H1 (cell line): ENCODE results near the gene MED13. TPM values are rescaled to one million over a fixed set of nuclear protein-coding genes. Genes with fewer than 3 reads are reported as not detected.

Source experiments
- CTCF ChIA-PET: fragments of 300-600 bp; sonication (Branson Sonifier 250); formaldehyde crosslinking; loops from one replicate; lab custom pipeline; 2021; ENCODE audit not compliant: partially characterized antibody; lab: Charles Lee
- POLR2A ChIA-PET: fragments of 300-600 bp; sonication (Branson Sonifier 250); formaldehyde crosslinking; loops from one replicate; lab custom pipeline; 2021; ENCODE audit warnings: inconsistent platforms; ENCODE audit not compliant: partially characterized antibody; lab: Charles Lee
- DNase-seq, 2 experiments: peaks; one replicate each; pipeline versions ENCODE4 v3.0.0 to v3.0.0-alpha.2; 2010 to 2022; ENCODE audit warnings: low spot score in 2 of 2, low read depth in 1 of 2, mixed read lengths in 1 of 2
- FAIRE-seq: peaks from 2 replicates; lab custom pipeline; 2011; peaks lifted over from hg19 to GRCh38; lab: Jason Lieb, UNC
- H2AFZ ChIP-seq: 2 replicates; pipeline ENCODE4 v1.8.1; 2012; ENCODE audit warnings: low read length, inconsistent platforms
- H2AK5ac ChIP-seq: 2 replicates; pipeline ENCODE4 v1.6.1; 2013; ENCODE audit warnings: low read depth, low read length
- H2BK120ac ChIP-seq: replicated peaks from 2 replicates; pipeline ENCODE3; 2013; ENCODE audit warnings: low read depth, low read length, inconsistent platforms
- H2BK12ac ChIP-seq: 2 replicates; pipeline ENCODE4 v1.6.1; 2013; ENCODE audit warnings: low read depth, low read length
- H2BK15ac ChIP-seq: 2 replicates; pipeline ENCODE4 v1.6.1; 2013; ENCODE audit warnings: low read length
- H2BK20ac ChIP-seq: 2 replicates; pipeline ENCODE4 v1.6.1; 2013; ENCODE audit warnings: low read length
- H2BK5ac ChIP-seq: 2 replicates; pipeline ENCODE4 v1.6.1; 2013; ENCODE audit warnings: low read depth, low read length
- H3K14ac ChIP-seq: 2 replicates; pipeline ENCODE4 v1.6.1; 2013; ENCODE audit warnings: inconsistent platforms; ENCODE audit not compliant: insufficient read length
- H3K18ac ChIP-seq: 2 replicates; pipeline ENCODE4 v1.6.1; 2013; ENCODE audit warnings: low read length; ENCODE audit errors: extremely low read depth
- H3K23ac ChIP-seq: 2 replicates; pipeline ENCODE4 v1.6.1; 2013; ENCODE audit warnings: inconsistent platforms; ENCODE audit not compliant: insufficient read length
- H3K23me2 ChIP-seq: 2 replicates; pipeline ENCODE4 v1.6.1; 2013; ENCODE audit warnings: low read depth, low read length
- H3K27ac ChIP-seq: 2 replicates; pipeline ENCODE4 v1.6.1; 2011; ENCODE audit warnings: low read depth, low read length, inconsistent platforms
- H3K27me3 ChIP-seq, 4 experiments: replicated peaks in 1 of 4; 1 replicate in 1 of 4; 2 replicates in 3 of 4; pipeline versions ENCODE4 v1.6.1 to v1.8.1; 2011 to 2013; ENCODE audit warnings: low read length in 3 of 4, mild to moderate bottlenecking in 3 of 4, inconsistent platforms in 2 of 4, mixed read lengths in 2 of 4, moderate library complexity in 1 of 4; ENCODE audit not compliant: control insufficient read depth in 3 of 4, insufficient read depth in 3 of 4; ENCODE audit errors: extremely low read depth in 1 of 4
- H3K36me3 ChIP-seq, 4 experiments: 2 replicates each; pipeline versions ENCODE4 v1.6.1 to v1.8.1; 2011 to 2013; ENCODE audit warnings: mild to moderate bottlenecking in 4 of 4, low read length in 3 of 4, moderate library complexity in 2 of 4, control low read depth in 1 of 4, inconsistent platforms in 1 of 4; ENCODE audit not compliant: insufficient read depth in 4 of 4, control insufficient read depth in 2 of 4
- H3K4ac ChIP-seq: replicated peaks from 2 replicates; pipeline ENCODE3; 2013; ENCODE audit warnings: low read length, low read depth, mixed read lengths, inconsistent platforms; ENCODE audit not compliant: insufficient read length
- H3K4me1 ChIP-seq, 4 experiments: replicated peaks in 1 of 4; 1 replicate in 1 of 4; 2 replicates in 3 of 4; pipeline versions ENCODE4 v1.6.1 to v1.8.1; 2011 to 2013; ENCODE audit warnings: low read length in 3 of 4, inconsistent platforms in 2 of 4, mixed read lengths in 1 of 4; ENCODE audit not compliant: insufficient read depth in 4 of 4, control insufficient read depth in 3 of 4
- H3K4me2 ChIP-seq, 2 experiments: 2 replicates each; pipeline versions ENCODE4 v1.6.1 to v1.8.1; 2011 to 2013; ENCODE audit warnings: low read depth in 2 of 2, low read length in 2 of 2, control low read depth in 1 of 2, inconsistent platforms in 1 of 2, mild to moderate bottlenecking in 1 of 2; ENCODE audit not compliant: insufficient read depth in 1 of 2
- H3K4me3 ChIP-seq, 4 experiments: fragments of 200-600, 300-600 bp in 1 of 4; sonication (generic), shearing (Covaris generic), sonication (Bioruptor Twin) in 1 of 4; 2 replicates each; pipeline versions ENCODE4 v1.5.1 to v1.8.1; 2011 to 2016; ENCODE audit warnings: low read length in 4 of 4, low read depth in 3 of 4, control low read depth in 2 of 4, inconsistent platforms in 2 of 4, mild to moderate bottlenecking in 2 of 4, mixed read lengths in 1 of 4, moderate library complexity in 1 of 4; ENCODE audit not compliant: insufficient read depth in 2 of 4; ENCODE audit errors: extremely low read depth in 1 of 4
- H3K56ac ChIP-seq: replicated peaks from 2 replicates; pipeline ENCODE3; 2013; ENCODE audit warnings: low read depth, mild to moderate bottlenecking, mixed read lengths, low read length, inconsistent platforms; ENCODE audit not compliant: insufficient read length
- H3K79me1 ChIP-seq: 2 replicates; pipeline ENCODE4 v1.6.1; 2013; ENCODE audit warnings: low read depth, low read length, control low read depth
- H3K79me2 ChIP-seq, 2 experiments: 2 replicates each; pipeline versions ENCODE4 v1.6.1 to v1.8.1; 2012 to 2013; ENCODE audit warnings: low read length in 2 of 2, mild to moderate bottlenecking in 2 of 2, inconsistent platforms in 1 of 2; ENCODE audit not compliant: insufficient read depth in 2 of 2, control insufficient read depth in 1 of 2
- H3K9ac ChIP-seq, 4 experiments: replicated peaks in 1 of 4; 1 replicate in 1 of 4; 2 replicates in 3 of 4; pipeline versions ENCODE4 v1.6.1 to v1.8.1; 2011 to 2013; ENCODE audit warnings: low read depth in 3 of 4, low read length in 3 of 4, control low read depth in 2 of 4, mild to moderate bottlenecking in 2 of 4, moderate library complexity in 2 of 4, inconsistent platforms in 1 of 4; ENCODE audit errors: extremely low read depth in 1 of 4
- H3K9me3 ChIP-seq, 2 experiments: 2 replicates each; pipeline versions ENCODE4 v1.6.1 to v1.8.1; 2012 to 2013; ENCODE audit warnings: mild to moderate bottlenecking in 2 of 2, moderate library complexity in 2 of 2, control low read depth in 1 of 2, inconsistent platforms in 1 of 2, low read depth in 1 of 2, low read length in 1 of 2, mixed read lengths in 1 of 2; ENCODE audit not compliant: insufficient read depth in 2 of 2
- H4K20me1 ChIP-seq, 2 experiments: replicated peaks in 1 of 2; 2 replicates each; pipeline versions ENCODE3 to v1.8.1; 2011 to 2013; ENCODE audit warnings: inconsistent platforms in 2 of 2, low read length in 2 of 2, mild to moderate bottlenecking in 1 of 2; ENCODE audit not compliant: insufficient read depth in 2 of 2, control insufficient read depth in 1 of 2
- H4K5ac ChIP-seq: 2 replicates; pipeline ENCODE4 v1.6.1; 2013; ENCODE audit warnings: low read length, low read depth, mixed read lengths, inconsistent platforms; ENCODE audit not compliant: insufficient read length
- H4K8ac ChIP-seq: 2 replicates; pipeline ENCODE4 v1.8.0; 2013; ENCODE audit warnings: mild to moderate bottlenecking, moderate library complexity, low read length, inconsistent platforms; ENCODE audit not compliant: insufficient read depth; ENCODE audit errors: extremely low read depth
- H4K91ac ChIP-seq: replicated peaks from 2 replicates; pipeline ENCODE3; 2013; ENCODE audit warnings: low read length, mixed read lengths, inconsistent platforms; ENCODE audit not compliant: insufficient read length
- CBX5 ChIP-seq: fragments of 300-800, 300-1000 bp; sonication (generic); IDR thresholded peaks from 2 replicates; pipeline ENCODE4 v1.7.1; 2016; ENCODE audit warnings: antibody characterized with exemption, low read length, low read depth
- CREB1 ChIP-seq: IDR thresholded peaks from 2 replicates; pipeline ENCODE4 v1.6.1; 2012; ENCODE audit warnings: inconsistent platforms
- E2F6 ChIP-seq: IDR thresholded peaks from 2 replicates; pipeline ENCODE4 v1.6.1; 2012; ENCODE audit warnings: inconsistent platforms
- JUN ChIP-seq: IDR thresholded peaks from 2 replicates; pipeline ENCODE4 v1.6.1; 2011; ENCODE audit warnings: low read depth, mild to moderate bottlenecking, improper control_type of control experiment, low read length
- RXRA ChIP-seq: IDR thresholded peaks from 2 replicates; pipeline ENCODE4 v1.6.1; 2011; ENCODE audit warnings: low read depth, mild to moderate bottlenecking, low read length, moderate library complexity; ENCODE audit not compliant: insufficient read depth
- SAP30 ChIP-seq: fragments of 300-600 bp; sonication (generic); IDR thresholded peaks from 2 replicates; pipeline ENCODE4 v1.7.1; 2012; ENCODE audit warnings: low read length, moderate library complexity, mild to moderate bottlenecking, inconsistent platforms; ENCODE audit not compliant: insufficient read depth, insufficient replicate concordance
- SP1 ChIP-seq: IDR thresholded peaks from 2 replicates; pipeline ENCODE4 v1.6.1; 2011; ENCODE audit warnings: low read depth, low read length
- TAF7 ChIP-seq: optimal IDR thresholded peaks from 2 replicates; pipeline ENCODE3; 2011; ENCODE audit warnings: low read depth, mild to moderate bottlenecking, inconsistent platforms, low read length, moderate library complexity, borderline replicate concordance
- TBP ChIP-seq: IDR thresholded peaks from 2 replicates; pipeline ENCODE4 v1.6.1; 2011; ENCODE audit warnings: low read depth, low read length, improper control_type of control experiment
- USF2 ChIP-seq: IDR thresholded peaks from 2 replicates; pipeline ENCODE4 v1.6.1; 2011; ENCODE audit warnings: low read length, improper control_type of control experiment
- YY1 ChIP-seq: IDR thresholded peaks from 2 replicates; pipeline ENCODE4 v1.6.1; 2011; ENCODE audit warnings: low read depth, mild to moderate bottlenecking, low read length
- WGBS, 2 experiments: shearing (Covaris generic) in 1 of 2; methylation state at CpG; one replicate each; pipeline versions ENCODE4 v1.1.6 to v1.1.7; 2013 to 2015; ENCODE audit warnings: low lambda C conversion rate in 2 of 2, mixed read lengths in 2 of 2, inconsistent platforms in 1 of 2, low coverage in 1 of 2, missing lambda C conversion rate in 1 of 2; ENCODE audit not compliant: insufficient replicate concordance in 2 of 2, insufficient coverage in 1 of 2, insufficient read length in 1 of 2; ENCODE audit errors: extremely low coverage in 1 of 2, missing lambda C conversion rate in 1 of 2; 5-methylcytosine and 5-hydroxymethylcytosine counted together
- polyA plus RNA-seq, 7 experiments: library from polyadenylated mRNA; depleted of rRNA in 3 of 7; stranded (reverse) in 5 of 7; unstranded in 2 of 7; fragments of >200 nt in 5 of 7; fragments of 200-250 nt in 2 of 7; gene quantifications; 1 replicate in 5 of 7; 2 replicates in 1 of 7; 4 replicates in 1 of 7; pipeline versions ENCODE4 v1.2.1 to v1.2.3, GENCODE V29; 2011 to 2013; ENCODE audit warnings: missing spikeins in 2 of 7, mixed read lengths in 2 of 7
- total RNA-seq: library from RNA; stranded (reverse); fragmentation: NEBNext Ultra II Directional; extraction: Animal tissue kit (Norgen Biotek cat#: 25700); gene quantifications from 2 replicates; pipeline ENCODE4 v1.2.1, GENCODE V29; 2021

MED13 gene
- total and polyA plus RNA-seq, 2 of the 8 experiments (the other 6 are each of a cell fraction or from before 2014, with no cell fraction given) = 11.3 to 44.8 TPM

GRCh38 chr17:62086737-62087136, 21.7 kb upstream of the MED13 start:
- FAIRE-seq (no peak), DNase-seq (no peak)
- H3K18ac ChIP-seq = no peak overlapping the region
- no peak overlapping the region for H4K5ac ChIP-seq
- no peak overlapping the region for H3K56ac ChIP-seq
- no peak overlapping the region for H3K4me2 ChIP-seq
- H3K23ac ChIP-seq = no peak overlapping the region
- no peak overlapping the region for H3K9ac ChIP-seq
- H2BK5ac ChIP-seq = no peak overlapping the region
- no peak overlapping the region for H3K4ac ChIP-seq
- H3K23me2 ChIP-seq = no peaks in the 10 kb centered on the region
- no peak overlapping the region for H4K8ac ChIP-seq
- ChIA-PET POLR2A (no interaction called here), CTCF (interaction anchor here (1.3 to 1.4 kb wide), 2 partner anchors 10 to 23 kb away, joined by 3 to 7 read pairs; no protein-coding TSS in a partner anchor)
- H2BK12ac ChIP-seq = no peak overlapping the region
- H2AFZ ChIP-seq = no peak overlapping the region
- no peaks in the 10 kb centered on the region for H4K20me1 ChIP-seq
- H4K91ac ChIP-seq = no peak overlapping the region
- H2AK5ac ChIP-seq = no peak overlapping the region
- no peak overlapping the region for H2BK15ac ChIP-seq
- no peaks in the 10 kb centered on the region for H3K4me1 ChIP-seq
- H3K79me2 ChIP-seq = no peaks in the 10 kb centered on the region
- no peaks in the 10 kb centered on the region for H3K27me3 ChIP-seq
- 97% methylated on average over 2 of the region's 2 CpGs; no CpG with 5 or more reads in 1 of the 2 experiments for WGBS, 2 experiments
- TF ChIP-seq SAP30 (no peak), CREB1 (no peak), TBP (no peak), TAF7 (no peak), YY1 (no peak), E2F6 (no peak), USF2 (no peak), CBX5 (no peak), JUN (no peak), RXRA (no peak), SP1 (no peak)
- H3K9me3 ChIP-seq = no peaks in the 10 kb centered on the region
- no peak overlapping the region for H2BK120ac ChIP-seq
- no peaks in the 10 kb centered on the region for H3K36me3 ChIP-seq
- no peaks in the 10 kb centered on the region for H3K79me1 ChIP-seq
- H2BK20ac ChIP-seq = no peak overlapping the region
- no peak overlapping the region for H3K27ac ChIP-seq
- H3K4me3 ChIP-seq = no peak overlapping the region
- no peak overlapping the region for H3K14ac ChIP-seq
